Lower lobe of right lung (tissue), 2 donors: ENCODE results near the gene RRP8. TPM values are rescaled to one million over a fixed set of nuclear protein-coding genes. Genes with fewer than 3 reads are reported as not detected.

Source experiments
- ATAC-seq, 2 donors: fragments of 200-7000 bp; cut with Tn5 transposase; one replicate each; pipeline ENCODE4 v1.9.1; 2020 to 2022; ENCODE audit warnings: mild to moderate bottlenecking in 2 of 2, moderate library complexity in 2 of 2
- DNase-seq: peaks from one replicate; pipeline ENCODE4 v3.0.0-alpha.2; 2020
- H3K27ac ChIP-seq: fragments of 200-600 bp; one replicate; pipeline ENCODE4 v1.8.0; 2022
- H3K27me3 ChIP-seq: fragments of 200-600 bp; one replicate; pipeline ENCODE4 v1.8.0; 2022; ENCODE audit warnings: low read depth
- H3K36me3 ChIP-seq: fragments of 200-600 bp; one replicate; pipeline ENCODE4 v1.8.0; 2022; ENCODE audit warnings: mild to moderate bottlenecking
- H3K4me1 ChIP-seq: fragments of 200-600 bp; one replicate; pipeline ENCODE4 v1.8.0; 2022
- H3K4me3 ChIP-seq: fragments of 200-600 bp; one replicate; pipeline ENCODE4 v1.8.0; 2022; ENCODE audit warnings: mild to moderate bottlenecking
- H3K9me3 ChIP-seq: fragments of 200-600 bp; one replicate; pipeline ENCODE4 v1.8.0; 2022
- intact Hi-C: fragments of 100-400 bp; cut with DNase I; formaldehyde crosslinking; loops from one replicate; pipeline ENCODE4 v1.11.0; 2022
- total RNA-seq: library from RNA; stranded (reverse); fragmentation: NEBNext Ultra II Directional; extraction: Animal tissue kit (Norgen Biotek cat#: 25700); gene quantifications from one replicate; pipeline ENCODE4 v1.2.1, GENCODE V29; 2021
- TF ChIP-seq, protein P1 (sequence below): fragments of 200-600 bp; IDR thresholded peaks from one replicate; pipeline ENCODE4 v1.8.0; 2022; ENCODE audit warnings: antibody characterized with exemption, mild to moderate bottlenecking
- donor health status: DM: no; HTN: yes; CAD: no; lungs with severe emphysema.

RRP8 gene
- total RNA-seq, 1 donor from 2014 or later: 16.5 TPM

DNA sequence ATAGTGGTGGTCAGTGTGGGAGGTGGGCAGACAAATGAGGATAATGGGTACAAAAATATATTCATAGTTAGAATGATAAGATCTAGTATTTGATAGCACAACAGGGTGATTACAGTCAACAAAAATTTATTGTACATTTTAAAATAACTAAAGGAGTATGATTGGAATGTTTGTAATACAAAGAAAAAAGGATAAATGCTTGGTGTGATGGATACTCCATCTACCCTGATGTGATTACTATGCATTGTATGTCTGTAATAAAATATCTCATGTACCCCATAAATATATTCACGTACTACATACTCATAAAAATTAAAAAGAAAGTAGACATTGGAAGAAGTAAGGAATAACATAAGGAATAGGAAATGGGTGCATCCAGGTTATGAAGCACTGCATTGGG is 15.4 kb downstream of the RRP8 start:
- no peaks in the 10 kb centered on the region for H3K27me3 ChIP-seq
- TF ChIP-seq, protein P1, sequence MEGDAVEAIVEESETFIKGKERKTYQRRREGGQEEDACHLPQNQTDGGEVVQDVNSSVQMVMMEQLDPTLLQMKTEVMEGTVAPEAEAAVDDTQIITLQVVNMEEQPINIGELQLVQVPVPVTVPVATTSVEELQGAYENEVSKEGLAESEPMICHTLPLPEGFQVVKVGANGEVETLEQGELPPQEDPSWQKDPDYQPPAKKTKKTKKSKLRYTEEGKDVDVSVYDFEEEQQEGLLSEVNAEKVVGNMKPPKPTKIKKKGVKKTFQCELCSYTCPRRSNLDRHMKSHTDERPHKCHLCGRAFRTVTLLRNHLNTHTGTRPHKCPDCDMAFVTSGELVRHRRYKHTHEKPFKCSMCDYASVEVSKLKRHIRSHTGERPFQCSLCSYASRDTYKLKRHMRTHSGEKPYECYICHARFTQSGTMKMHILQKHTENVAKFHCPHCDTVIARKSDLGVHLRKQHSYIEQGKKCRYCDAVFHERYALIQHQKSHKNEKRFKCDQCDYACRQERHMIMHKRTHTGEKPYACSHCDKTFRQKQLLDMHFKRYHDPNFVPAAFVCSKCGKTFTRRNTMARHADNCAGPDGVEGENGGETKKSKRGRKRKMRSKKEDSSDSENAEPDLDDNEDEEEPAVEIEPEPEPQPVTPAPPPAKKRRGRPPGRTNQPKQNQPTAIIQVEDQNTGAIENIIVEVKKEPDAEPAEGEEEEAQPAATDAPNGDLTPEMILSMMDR: no peak
- peaks cover 18% of the 10 kb centered on the region for H3K9me3 ChIP-seq
- no peaks in the 10 kb centered on the region for H3K4me1 ChIP-seq
- H3K36me3 ChIP-seq: peaks cover 12% of the 10 kb centered on the region
- intact Hi-C loops: no loop called here
- no peak overlapping the region for H3K27ac ChIP-seq
- ATAC-seq (no peak), DNase-seq (no peak)
- H3K4me3 ChIP-seq: no peak overlapping the region

DNA sequence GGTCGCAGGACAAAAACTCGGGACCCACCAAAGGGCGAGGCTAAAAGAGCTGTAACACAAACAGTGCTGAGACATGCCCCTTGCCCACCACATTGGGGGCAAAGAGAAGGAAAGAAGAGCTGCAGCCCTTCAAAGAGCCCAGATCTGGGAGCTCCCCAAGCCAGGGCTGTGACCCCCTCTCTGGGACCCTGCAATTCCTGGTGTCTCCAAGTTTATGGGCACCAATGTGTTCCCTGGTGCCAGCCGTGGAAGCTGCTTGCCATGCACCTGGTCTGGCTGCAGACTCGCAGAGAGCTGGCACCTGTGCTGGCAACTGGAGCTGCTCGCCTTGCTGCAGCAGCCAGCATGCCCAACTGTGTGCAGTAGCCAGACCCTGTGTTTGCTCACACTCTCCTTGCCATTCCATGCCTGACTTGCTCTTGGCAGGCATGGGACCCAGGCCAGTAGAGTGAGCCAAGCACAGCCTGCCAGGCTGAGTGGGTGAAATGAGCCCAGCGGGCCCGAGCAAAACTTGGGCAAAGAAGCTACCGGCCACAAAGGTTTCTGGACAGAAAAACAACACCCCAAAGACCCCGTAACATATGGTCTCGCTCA is 16.0 kb downstream of the RRP8 start:
- Histone ChIP-seq H3K4me1 (no peaks in the 10 kb centered on the region), H3K9me3 (peaks cover 22% of the 10 kb centered on the region), H3K36me3 (peaks cover 7% of the 10 kb centered on the region), H3K27me3 (no peaks in the 10 kb centered on the region), H3K4me3 (no peak overlapping the region), H3K27ac (no peak overlapping the region)
- DNase-seq: no peak
- ATAC-seq: peak; percentile 48 to 64
- intact Hi-C loops: no loop called here
- TF ChIP-seq, protein P1: no peak

DNA sequence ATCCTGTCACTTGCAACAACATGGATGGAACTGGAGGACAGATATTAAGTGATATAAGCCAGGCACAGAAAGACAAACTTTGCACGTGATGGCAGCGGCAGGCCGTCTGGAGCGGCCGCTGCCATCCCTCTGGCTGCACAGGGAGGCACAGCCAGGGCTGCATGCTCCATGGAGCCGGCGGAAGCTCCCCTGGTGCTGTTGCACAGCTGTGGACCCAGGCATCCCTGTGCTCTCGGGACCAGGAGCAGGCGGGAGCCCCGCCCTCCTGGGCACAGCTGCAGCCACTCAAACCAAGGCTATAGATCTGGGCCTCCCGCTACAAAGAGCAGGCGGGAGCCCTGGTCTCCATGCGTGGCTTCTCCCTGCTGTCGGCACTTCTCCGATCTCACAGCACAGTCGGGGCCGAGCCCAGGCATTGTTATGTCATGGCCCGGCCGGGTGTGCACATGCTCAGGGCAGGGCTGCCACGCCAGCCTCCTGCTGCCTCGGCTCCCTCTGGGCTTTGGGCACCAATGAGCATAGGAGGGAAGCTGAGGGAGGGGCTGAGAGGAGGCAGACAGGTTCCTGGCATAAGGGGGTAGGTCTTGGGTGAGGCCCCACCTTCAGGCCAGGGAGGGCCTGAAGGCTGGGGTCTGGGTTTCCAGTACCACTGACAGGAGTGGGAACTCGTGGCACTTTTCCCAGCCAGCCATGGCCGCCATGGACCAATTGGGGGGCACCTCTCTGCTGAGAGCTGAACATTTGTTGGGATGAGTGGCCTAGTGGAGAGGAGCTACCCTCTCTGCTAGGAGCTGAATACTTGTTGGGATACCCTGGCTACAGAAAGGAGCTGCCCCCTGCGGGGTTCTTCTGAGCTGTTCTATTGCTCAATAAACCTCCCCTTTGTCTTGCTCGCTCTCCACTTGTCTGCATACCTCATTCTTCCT is 16.7 kb downstream of the RRP8 start:
- intact Hi-C loops: no loop called here
- TF ChIP-seq, protein P1: no peak
- peak in 1 of 2 donors; percentile 25 for ATAC-seq
- Histone ChIP-seq H3K27ac (no peak overlapping the region), H3K9me3 (peaks cover 22% of the 10 kb centered on the region), H3K27me3 (no peaks in the 10 kb centered on the region), H3K4me1 (no peaks in the 10 kb centered on the region), H3K36me3 (no peaks in the 10 kb centered on the region), H3K4me3 (no peak overlapping the region)
- no peak for DNase-seq

DNA sequence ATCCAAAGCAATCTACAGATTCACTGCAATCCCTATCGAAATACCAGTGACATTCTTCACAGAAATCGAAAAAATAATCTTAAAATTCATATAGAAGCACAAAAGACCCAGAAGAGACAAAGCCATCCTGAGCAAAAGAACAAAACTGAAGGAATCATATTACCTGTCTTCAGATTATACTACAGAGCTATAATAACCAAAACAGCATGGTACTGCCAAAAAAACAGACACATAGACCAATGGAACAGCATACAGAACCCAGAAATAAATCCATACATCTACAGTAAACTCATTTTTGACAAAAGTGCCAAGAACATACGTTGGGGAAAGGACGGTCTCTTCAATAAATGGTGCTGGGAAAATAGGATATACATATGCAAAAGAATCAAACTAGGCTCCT is 18.9 kb downstream of the RRP8 start:
- TF ChIP-seq, protein P1: no peak
- Histone ChIP-seq H3K36me3 (peaks cover 4% of the 10 kb centered on the region), H3K4me1 (no peaks in the 10 kb centered on the region), H3K27me3 (no peaks in the 10 kb centered on the region), H3K27ac (no peak overlapping the region), H3K9me3 (peaks cover 22% of the 10 kb centered on the region), H3K4me3 (no peak overlapping the region)
- ATAC-seq: no peak
- DNase-seq: no peak
- intact Hi-C loops: no loop called here

DNA sequence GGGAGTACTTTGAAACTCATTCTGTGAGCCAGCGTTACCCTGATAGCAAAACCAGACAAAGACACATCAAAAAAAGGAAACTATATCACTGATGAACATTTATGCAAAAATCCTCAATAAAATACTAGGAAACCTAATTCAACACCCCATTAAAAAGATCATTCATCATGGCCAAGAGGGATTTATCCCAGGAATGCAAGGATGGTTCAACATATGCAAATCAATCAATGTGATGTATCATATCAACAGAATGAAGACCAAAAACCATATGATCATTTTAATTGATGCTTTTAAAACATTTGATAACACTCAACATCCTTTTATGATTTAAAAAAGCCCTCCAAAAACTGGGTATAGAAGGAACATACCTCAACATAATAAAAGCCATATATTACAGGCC is 19.8 kb downstream of the RRP8 start:
- H3K27me3 ChIP-seq: no peaks in the 10 kb centered on the region
- H3K36me3 ChIP-seq: peaks cover 4% of the 10 kb centered on the region
- H3K27ac ChIP-seq: no peak overlapping the region
- peaks cover 22% of the 10 kb centered on the region for H3K9me3 ChIP-seq
- TF ChIP-seq, protein P1: no peak
- ATAC-seq (no peak), DNase-seq (no peak)
- no peaks in the 10 kb centered on the region for H3K4me1 ChIP-seq
- intact Hi-C loops: no loop called here
- H3K4me3 ChIP-seq: no peak overlapping the region
